Gastrocnemius medialis (tissue), 4 donors: ENCODE results near the gene SLC38A4.

Experiments
- POLR2A ChIP-seq, 2 donors: fragments of 450-650 bp; IDR thresholded peaks; one replicate each; pipeline ENCODE4 v1.6.1; 2017; ENCODE audit warnings: antibody characterized with exemption in 2 of 2, mild to moderate bottlenecking in 2 of 2, moderate library complexity in 2 of 2
- TF ChIP-seq, protein P1 (sequence below), 5 experiments: fragments of 450-650 bp in 3 of 5; fragments of 200-600 bp in 2 of 5; sonication (generic) in 2 of 5; IDR thresholded peaks in 4 of 5; conservative IDR thresholded peaks in 1 of 5; 1 replicate in 4 of 5; 2 replicates in 1 of 5; pipeline ENCODE4 v1.5.1; 2016 to 2019; ENCODE audit warnings: antibody characterized with exemption in 5 of 5, mild to moderate bottlenecking in 3 of 5, moderate library complexity in 3 of 5

DNA sequence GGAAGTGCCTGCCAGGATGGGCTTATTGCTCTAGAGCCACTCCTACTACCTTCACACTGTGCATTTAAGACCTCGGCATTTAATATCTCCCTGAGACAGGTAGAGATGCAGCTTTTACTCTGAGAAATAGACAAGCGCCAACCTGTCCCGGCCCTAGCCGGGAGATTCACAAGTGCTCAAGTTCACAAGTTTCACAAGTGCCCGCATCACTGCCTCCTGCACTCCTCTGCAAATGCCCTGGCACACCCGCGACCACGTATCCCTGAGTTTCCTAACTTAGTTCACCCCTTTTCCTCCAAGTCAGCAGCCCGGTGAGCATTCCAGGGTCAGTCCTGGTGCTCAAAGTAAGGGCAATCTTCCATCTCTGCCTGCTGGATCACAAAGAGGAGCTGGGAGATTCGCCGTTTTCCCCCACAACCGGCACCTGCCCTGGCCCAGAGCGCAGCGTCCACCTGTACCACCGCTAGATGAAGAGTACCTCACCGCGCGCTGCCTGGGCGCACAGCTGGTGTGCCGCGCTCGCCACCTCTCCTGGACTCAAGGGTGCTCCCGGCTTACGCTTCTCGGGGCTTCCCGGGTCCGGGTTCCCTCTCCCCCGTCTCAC lies 5.0 kb upstream of the SLC38A4 start:
- no peak for TF ChIP-seq POLR2A (IDR thresholded peaks at IDR 0.05)
- TF ChIP-seq, protein P1, sequence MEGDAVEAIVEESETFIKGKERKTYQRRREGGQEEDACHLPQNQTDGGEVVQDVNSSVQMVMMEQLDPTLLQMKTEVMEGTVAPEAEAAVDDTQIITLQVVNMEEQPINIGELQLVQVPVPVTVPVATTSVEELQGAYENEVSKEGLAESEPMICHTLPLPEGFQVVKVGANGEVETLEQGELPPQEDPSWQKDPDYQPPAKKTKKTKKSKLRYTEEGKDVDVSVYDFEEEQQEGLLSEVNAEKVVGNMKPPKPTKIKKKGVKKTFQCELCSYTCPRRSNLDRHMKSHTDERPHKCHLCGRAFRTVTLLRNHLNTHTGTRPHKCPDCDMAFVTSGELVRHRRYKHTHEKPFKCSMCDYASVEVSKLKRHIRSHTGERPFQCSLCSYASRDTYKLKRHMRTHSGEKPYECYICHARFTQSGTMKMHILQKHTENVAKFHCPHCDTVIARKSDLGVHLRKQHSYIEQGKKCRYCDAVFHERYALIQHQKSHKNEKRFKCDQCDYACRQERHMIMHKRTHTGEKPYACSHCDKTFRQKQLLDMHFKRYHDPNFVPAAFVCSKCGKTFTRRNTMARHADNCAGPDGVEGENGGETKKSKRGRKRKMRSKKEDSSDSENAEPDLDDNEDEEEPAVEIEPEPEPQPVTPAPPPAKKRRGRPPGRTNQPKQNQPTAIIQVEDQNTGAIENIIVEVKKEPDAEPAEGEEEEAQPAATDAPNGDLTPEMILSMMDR (IDR thresholded peaks at IDR 0.05 in 4 of 5, conservative IDR thresholded peaks at IDR 0.05 in 1 of 5) = no peak
